Heart left ventricle (tissue), 16 donors: ENCODE data around the gene IGFL4. TPM values are rescaled to one million over a fixed set of nuclear protein-coding genes. Genes with fewer than 3 reads are reported as not detected.

Experiments
- ATAC-seq, 4 donors: fragments of 200-7000 bp; cut with Tn5 transposase; one replicate each; pipeline ENCODE4 v1.9.1; 2020 to 2022; ENCODE audit warnings: moderate library complexity in 4 of 4, mild to moderate bottlenecking in 3 of 4, moderate number of reproducible peaks in 1 of 4
- DNase-seq, 5 donors: peaks; one replicate each; pipeline ENCODE4 v3.0.0-alpha.2; 2020
- H3K27ac ChIP-seq, 12 donors: fragments of 200-600 bp; sonication (generic) in 4 of 12; one replicate each; pipeline versions ENCODE4 v1.5.0 to v1.8.0; 2016 to 2022; ENCODE audit warnings: mild to moderate bottlenecking in 2 of 12
- H3K27me3 ChIP-seq, 9 donors: fragments of 200-600 bp; sonication (generic) in 2 of 9; one replicate each; pipeline versions ENCODE4 v1.5.1 to v1.8.0; 2016 to 2022; ENCODE audit warnings: mild to moderate bottlenecking in 3 of 9
- H3K36me3 ChIP-seq, 9 donors: fragments of 200-600 bp; sonication (generic) in 2 of 9; one replicate each; pipeline versions ENCODE4 v1.5.0 to v1.8.0; 2018 to 2022; ENCODE audit warnings: mild to moderate bottlenecking in 2 of 9
- H3K4me1 ChIP-seq, 12 donors: fragments of 200-600 bp; sonication (generic) in 4 of 12; one replicate each; pipeline versions ENCODE4 v1.5.0 to v1.8.0; 2016 to 2022; ENCODE audit warnings: mild to moderate bottlenecking in 3 of 12
- H3K4me3 ChIP-seq, 12 donors: fragments of 200-600 bp; sonication (generic) in 4 of 12; one replicate each; pipeline versions ENCODE4 v1.5.0 to v1.8.0; 2017 to 2022; ENCODE audit warnings: mild to moderate bottlenecking in 9 of 12, moderate library complexity in 4 of 12
- H3K9me3 ChIP-seq, 12 donors: fragments of 200-600 bp; sonication (generic) in 4 of 12; one replicate each; pipeline versions ENCODE4 v1.5.0 to v1.8.0; 2016 to 2022; ENCODE audit warnings: mild to moderate bottlenecking in 1 of 12
- POLR2A ChIP-seq, 2 donors: fragments of 450-650 bp; IDR thresholded peaks; one replicate each; pipeline ENCODE4 v1.6.1; 2017; ENCODE audit warnings: antibody characterized with exemption in 2 of 2, mild to moderate bottlenecking in 2 of 2, moderate library complexity in 2 of 2
- WGBS, 4 donors: extraction: QIAGEN DNeasy Blood & Tissue Kit in 2 of 4; methylation state at CpG; one replicate each; pipeline versions ENCODE4 v1.1.5 to v1.1.7; 2013 to 2018; 5-methylcytosine and 5-hydroxymethylcytosine counted together
- intact Hi-C, 10 donors: fragments of 100-400 bp; cut with DNase I; formaldehyde crosslinking; loops; one replicate each; pipeline versions ENCODE4 v1.11.1 to v1.14.2; 2022
- polyA plus RNA-seq, 2 donors: library from polyadenylated mRNA; stranded (reverse); fragments of 200-250 nt; gene quantifications; one replicate each; pipeline ENCODE4 v1.2.3, GENCODE V29; 2013
- total RNA-seq, 9 donors: library from RNA; depleted of rRNA in 2 of 9; stranded (reverse); fragments of >200 nt in 2 of 9; fragmentation: NEBNext Ultra II Directional in 3 of 9; extraction: Animal tissue kit (Norgen Biotek cat#: 25700) in 3 of 9; gene quantifications; one replicate each; pipeline versions ENCODE4 v1.1.0 to v1.2.4, GENCODE V29; 2016 to 2023
- TF ChIP-seq, protein P1 (sequence below), 12 donors: fragments of 200-600 bp; sonication (generic) in 4 of 12; IDR thresholded peaks; one replicate each; pipeline versions ENCODE4 v1.5.0 to v1.8.0; 2018 to 2022; ENCODE audit warnings: antibody characterized with exemption in 12 of 12, mild to moderate bottlenecking in 5 of 12
- donor health status: ischemic (EF 13 %, LVEDD 7.1; RV severe dilation, severe dysfunction).
- donor health status: healthy with polysubstance abuse.
- donor health status: DM: no; HTN: yes; CAD: no.
- donor health status: DM: no; HTN: no; CAD: no.
- donor health status: ischemic (EF 25% LVEDD 6.9; RV normal size, moderate dysfunction).
- donor health status: ischemic (EF 25% LVEDD 5.7; RV mildly dilated, moderate dysfunction).
- donor health status: healthy.
- donor health status: DM: yes; HTN: yes; CAD: no.
- donor health status: ischemic (EF 35%, LVEDD 5.7; RV mildly dilated, moderate dysfunction).
- donor health status: nonischemic (EF 11% LVEDD 7.7; RV severe dilation, severe dysfunction).
- donor health status: DM: yes; HTN: yes; CAD: no.
- donor health status: PGD.
- donor health status: ischemic (EF 29% LVEDD 5.4; RV normal size, mild dysfunction).
- donor health status: nonischemic (EF 23%, LVEDD 6.1; RV moderate dilation, normal function).

IGFL4 gene
- total and polyA plus RNA-seq, 11 donors: not detected

DNA sequence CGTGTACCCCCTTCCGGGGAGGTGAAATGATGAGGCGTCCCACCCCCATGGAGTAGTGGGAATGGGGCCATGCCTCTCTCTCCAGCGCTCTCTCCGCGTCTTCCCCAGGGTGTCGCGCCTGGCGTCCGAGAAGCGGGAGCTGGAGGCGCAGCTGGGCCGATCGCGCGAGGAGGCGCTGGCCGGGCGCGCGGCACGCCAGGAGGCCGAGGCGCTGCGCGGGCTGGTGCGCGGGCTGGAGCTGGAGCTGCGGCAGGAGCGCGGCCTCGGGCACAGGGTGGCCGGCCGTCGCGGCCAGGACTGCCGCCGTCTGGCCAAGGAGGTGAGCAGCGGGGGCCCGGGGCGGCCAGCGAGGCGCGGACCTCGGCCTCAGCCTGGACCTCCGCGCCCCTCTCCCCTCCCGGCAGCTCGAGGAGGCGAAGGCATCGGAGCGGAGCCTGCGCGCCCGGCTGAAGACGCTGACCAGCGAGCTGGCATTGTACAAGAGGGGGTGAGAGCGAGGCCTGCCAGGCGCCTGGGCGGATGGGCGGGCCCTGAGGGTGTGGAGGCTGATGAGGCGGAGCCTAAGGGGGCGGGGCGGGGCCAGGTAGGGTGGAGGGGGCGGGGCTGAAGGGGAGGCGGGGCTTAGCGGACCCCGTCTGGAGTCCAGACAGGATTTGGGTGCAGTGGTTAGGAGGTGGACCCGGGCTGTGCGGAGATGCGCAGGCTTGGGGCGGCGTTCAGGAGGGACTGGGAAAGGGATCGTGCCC, 25.7 kb downstream of the IGFL4 start:
- peak overlapping the region in 9 of 12 donors; percentile 4 to 91 (median 66) for H3K4me3 ChIP-seq

DNA sequence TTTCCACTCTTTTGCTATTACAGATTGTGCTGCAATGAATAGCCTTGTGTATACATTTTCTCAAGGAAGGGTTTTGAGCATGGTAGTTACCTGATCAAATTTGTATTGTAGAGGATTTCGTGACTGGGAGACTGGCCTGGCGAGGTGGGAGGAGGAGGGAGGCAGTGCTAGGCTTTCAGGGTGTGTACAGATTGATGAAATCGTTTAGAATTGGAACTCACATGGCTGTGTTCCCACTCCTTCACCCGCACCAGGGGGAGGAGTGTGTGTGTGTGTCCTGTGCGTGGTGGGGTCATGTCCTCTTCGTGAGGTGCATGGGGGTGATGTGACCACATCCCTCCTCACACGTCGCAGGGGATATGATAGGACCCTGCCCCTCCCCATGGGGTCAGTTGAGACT, 26.3 kb downstream of the IGFL4 start:
- intact Hi-C loops: loop anchor here in 1 of 10 donors (10.0 kb wide), 1 partner anchor 90 kb away; no protein-coding TSS in a partner anchor

More for the DNA sequence above, 25.7 kb downstream of the IGFL4 start:
- Histone ChIP-seq H3K27ac (no peak overlapping the region), H3K9me3 (no peaks in the 10 kb centered on the region), H3K4me1 (peaks cover 0 to 28% (median 13%) of the 10 kb centered on the region in 12 donors), H3K36me3 (peaks cover 0 to 8% (median 0%) of the 10 kb centered on the region in 9 donors), H3K27me3 (peaks cover 0 to 39% (median 14%) of the 10 kb centered on the region in 9 donors)
- DNase-seq: peak; percentile 37 to 84 (median 66)
- TF ChIP-seq, protein P1, sequence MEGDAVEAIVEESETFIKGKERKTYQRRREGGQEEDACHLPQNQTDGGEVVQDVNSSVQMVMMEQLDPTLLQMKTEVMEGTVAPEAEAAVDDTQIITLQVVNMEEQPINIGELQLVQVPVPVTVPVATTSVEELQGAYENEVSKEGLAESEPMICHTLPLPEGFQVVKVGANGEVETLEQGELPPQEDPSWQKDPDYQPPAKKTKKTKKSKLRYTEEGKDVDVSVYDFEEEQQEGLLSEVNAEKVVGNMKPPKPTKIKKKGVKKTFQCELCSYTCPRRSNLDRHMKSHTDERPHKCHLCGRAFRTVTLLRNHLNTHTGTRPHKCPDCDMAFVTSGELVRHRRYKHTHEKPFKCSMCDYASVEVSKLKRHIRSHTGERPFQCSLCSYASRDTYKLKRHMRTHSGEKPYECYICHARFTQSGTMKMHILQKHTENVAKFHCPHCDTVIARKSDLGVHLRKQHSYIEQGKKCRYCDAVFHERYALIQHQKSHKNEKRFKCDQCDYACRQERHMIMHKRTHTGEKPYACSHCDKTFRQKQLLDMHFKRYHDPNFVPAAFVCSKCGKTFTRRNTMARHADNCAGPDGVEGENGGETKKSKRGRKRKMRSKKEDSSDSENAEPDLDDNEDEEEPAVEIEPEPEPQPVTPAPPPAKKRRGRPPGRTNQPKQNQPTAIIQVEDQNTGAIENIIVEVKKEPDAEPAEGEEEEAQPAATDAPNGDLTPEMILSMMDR (IDR thresholded peaks at IDR 0.05): peak in 1 of 12 donors; percentile 5
- no peak for TF ChIP-seq POLR2A (IDR thresholded peaks at IDR 0.05)
- ATAC-seq: peak in 3 of 4 donors; percentile 44 to 68 (median 55)
- intact Hi-C loops: loop anchor here in 3 of 10 donors (5.0 to 10.0 kb wide), 4 partner anchors 88 to 153 kb away; partner anchors contain the start of genes FOXA3 (in 1 of the 3), MYPOP (in 1 of the 3) and SYMPK (in 1 of the 3)
- 5 to 26% (median 19%) methylated on average over 22 to 74 of the region's 74 CpGs for WGBS, 4 donors

DNA sequence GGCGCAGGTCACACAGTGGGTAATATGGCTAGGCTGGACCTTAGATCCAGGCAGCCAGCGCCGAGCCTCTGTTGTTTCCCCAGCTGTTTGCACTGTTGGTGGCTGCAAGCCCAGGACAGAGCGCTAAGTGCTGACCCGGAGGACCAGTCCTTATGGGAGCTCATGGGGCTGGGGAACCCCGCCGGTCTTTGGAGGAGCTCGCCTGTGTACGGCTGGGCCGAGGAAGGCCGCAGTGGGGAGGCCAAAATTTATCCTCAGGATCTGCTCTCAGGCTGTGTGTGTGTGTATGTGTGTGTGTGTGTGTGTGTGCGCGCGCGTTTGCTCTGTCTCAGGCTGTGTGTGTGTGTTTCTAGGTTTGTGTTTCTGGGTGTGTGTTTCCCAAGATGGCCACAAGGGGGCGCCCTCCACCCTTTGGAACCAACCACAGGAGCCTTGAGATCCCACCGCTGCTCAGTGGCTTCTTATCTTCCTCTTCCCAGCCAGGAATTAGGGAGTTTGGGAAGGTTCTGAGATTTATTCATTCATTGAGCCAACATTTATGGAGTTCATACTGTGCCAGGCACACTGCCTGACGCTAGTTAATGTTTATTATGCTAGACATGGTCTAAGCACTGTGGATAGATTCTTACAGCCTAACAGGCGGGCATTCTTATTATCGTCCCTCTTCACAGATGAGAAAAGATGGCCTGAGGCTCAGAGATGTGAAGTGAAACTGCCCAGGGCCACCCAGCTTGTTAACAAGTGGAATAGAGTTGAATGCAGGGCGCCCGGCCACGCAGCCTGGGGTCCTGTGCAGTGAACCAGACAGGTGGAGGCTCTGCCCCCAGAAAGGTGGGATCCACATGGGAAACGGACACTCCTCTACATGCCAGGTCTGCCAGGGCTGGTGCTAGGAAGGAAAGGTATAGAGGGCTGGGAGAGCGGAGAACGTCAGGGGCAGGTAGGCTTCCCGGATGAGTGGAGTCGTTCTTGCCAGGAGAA, 31.0 kb downstream of the IGFL4 start:
- no peak for TF ChIP-seq POLR2A (IDR thresholded peaks at IDR 0.05)
- TF ChIP-seq, protein P1 (IDR thresholded peaks at IDR 0.05): peak; percentile 73 to 92 (median 85)
- intact Hi-C loops: loop anchor here in 3 of 10 donors (5.0 to 10.0 kb wide), 3 partner anchors 83 to 108 kb away; partner anchors contain the start of gene MYPOP (in 1 of the 3)
- DNase-seq: peak; percentile 52 to 80 (median 62)
- Histone ChIP-seq H3K4me1 (peaks cover 0 to 6% (median 1%) of the 10 kb centered on the region in 12 donors), H3K9me3 (no peaks in the 10 kb centered on the region), H3K27ac (no peak overlapping the region), H3K36me3 (peaks cover 0 to 17% (median 6%) of the 10 kb centered on the region in 9 donors), H3K27me3 (peaks cover 0 to 32% (median 7%) of the 10 kb centered on the region in 9 donors), H3K4me3 (no peak overlapping the region)
- peak; percentile 31 to 87 (median 80) for ATAC-seq
- WGBS, 4 donors: 59 to 66% (median 62%) methylated on average over 21 to 28 of the region's 28 CpGs

More for the DNA sequence above, 26.3 kb downstream of the IGFL4 start:
- Histone ChIP-seq H3K27me3 (peaks cover 0 to 39% (median 14%) of the 10 kb centered on the region in 9 donors), H3K4me3 (peak overlapping the region in 2 of 12 donors; percentile 43 to 82), H3K36me3 (peaks cover 0 to 8% (median 0%) of the 10 kb centered on the region in 9 donors), H3K4me1 (peaks cover 0 to 28% (median 13%) of the 10 kb centered on the region in 12 donors), H3K27ac (no peak overlapping the region), H3K9me3 (no peaks in the 10 kb centered on the region)
- peak in 1 of 5 donors; percentile 28 for DNase-seq
- 52 to 66% (median 59%) methylated on average over 8 of the region's 8 CpGs for WGBS, 4 donors
- no peak for ATAC-seq
- TF ChIP-seq, protein P1 (IDR thresholded peaks at IDR 0.05): no peak
- no peak for TF ChIP-seq POLR2A (IDR thresholded peaks at IDR 0.05)
